Lower lobe of right lung (tissue), 2 donors: ENCODE measurements around the gene TXNRD1. TPM values are rescaled to one million over a fixed set of nuclear protein-coding genes. Genes with fewer than 3 reads are reported as not detected.
"Not testable (repeated sequence)": the region's sequence is repeated elsewhere in the genome, so short reads cannot be mapped to it uniquely, and the experiment has no call there.

Source experiments
- ATAC-seq, 2 donors: fragments of 200-7000 bp; cut with Tn5 transposase; one replicate each; pipeline ENCODE4 v1.9.1; 2020 to 2022; ENCODE audit warnings: mild to moderate bottlenecking in 2 of 2, moderate library complexity in 2 of 2
- DNase-seq: peaks from one replicate; pipeline ENCODE4 v3.0.0-alpha.2; 2020
- H3K27ac ChIP-seq: fragments of 200-600 bp; one replicate; pipeline ENCODE4 v1.8.0; 2022
- H3K27me3 ChIP-seq: fragments of 200-600 bp; one replicate; pipeline ENCODE4 v1.8.0; 2022; ENCODE audit warnings: low read depth
- H3K36me3 ChIP-seq: fragments of 200-600 bp; one replicate; pipeline ENCODE4 v1.8.0; 2022; ENCODE audit warnings: mild to moderate bottlenecking
- H3K4me1 ChIP-seq: fragments of 200-600 bp; one replicate; pipeline ENCODE4 v1.8.0; 2022
- H3K4me3 ChIP-seq: fragments of 200-600 bp; one replicate; pipeline ENCODE4 v1.8.0; 2022; ENCODE audit warnings: mild to moderate bottlenecking
- H3K9me3 ChIP-seq: fragments of 200-600 bp; one replicate; pipeline ENCODE4 v1.8.0; 2022
- intact Hi-C: fragments of 100-400 bp; cut with DNase I; formaldehyde crosslinking; loops from one replicate; pipeline ENCODE4 v1.11.0; 2022
- total RNA-seq: library from RNA; stranded (reverse); fragmentation: NEBNext Ultra II Directional; extraction: Animal tissue kit (Norgen Biotek cat#: 25700); gene quantifications from one replicate; pipeline ENCODE4 v1.2.1, GENCODE V29; 2021
- TF ChIP-seq, protein P1 (sequence below): fragments of 200-600 bp; IDR thresholded peaks from one replicate; pipeline ENCODE4 v1.8.0; 2022; ENCODE audit warnings: antibody characterized with exemption, mild to moderate bottlenecking
- donor health status: DM: no; HTN: yes; CAD: no; lungs with severe emphysema.

Gene TXNRD1
- total RNA-seq, 1 donor from 2014 or later, result 144 TPM

DNA sequence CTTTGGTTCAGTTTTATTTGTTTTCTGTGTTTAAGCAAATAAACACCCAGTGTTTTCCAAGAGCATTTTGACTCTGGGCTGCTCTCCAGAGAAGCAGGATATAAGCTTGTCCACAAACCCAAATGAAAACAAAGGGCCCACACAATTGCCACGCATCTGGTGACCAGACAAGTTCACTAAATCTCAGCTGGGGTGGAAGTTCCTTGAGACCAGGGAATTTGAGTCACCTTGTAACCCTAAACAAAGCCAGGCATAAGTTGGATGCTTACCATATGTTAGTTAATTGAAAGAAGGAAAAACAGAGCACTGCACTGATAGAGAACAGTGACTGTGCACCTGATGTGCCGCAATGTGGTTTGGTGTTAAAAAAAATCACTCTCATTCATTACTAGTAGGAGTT is 1.6 kb upstream of the TXNRD1 start:
- Histone ChIP-seq H3K4me1 (peaks cover 19% of the 10 kb centered on the region), H3K36me3 (no peaks in the 10 kb centered on the region), H3K27me3 (no peaks in the 10 kb centered on the region), H3K9me3 (no peaks in the 10 kb centered on the region), H3K27ac (no peak overlapping the region), H3K4me3 (no peak overlapping the region)
- no peak for DNase-seq
- intact Hi-C loops, result loop anchor here (10.0 kb wide), 1 partner anchor 141 kb away; no protein-coding TSS in a partner anchor
- no peak for ATAC-seq
- TF ChIP-seq, protein P1, sequence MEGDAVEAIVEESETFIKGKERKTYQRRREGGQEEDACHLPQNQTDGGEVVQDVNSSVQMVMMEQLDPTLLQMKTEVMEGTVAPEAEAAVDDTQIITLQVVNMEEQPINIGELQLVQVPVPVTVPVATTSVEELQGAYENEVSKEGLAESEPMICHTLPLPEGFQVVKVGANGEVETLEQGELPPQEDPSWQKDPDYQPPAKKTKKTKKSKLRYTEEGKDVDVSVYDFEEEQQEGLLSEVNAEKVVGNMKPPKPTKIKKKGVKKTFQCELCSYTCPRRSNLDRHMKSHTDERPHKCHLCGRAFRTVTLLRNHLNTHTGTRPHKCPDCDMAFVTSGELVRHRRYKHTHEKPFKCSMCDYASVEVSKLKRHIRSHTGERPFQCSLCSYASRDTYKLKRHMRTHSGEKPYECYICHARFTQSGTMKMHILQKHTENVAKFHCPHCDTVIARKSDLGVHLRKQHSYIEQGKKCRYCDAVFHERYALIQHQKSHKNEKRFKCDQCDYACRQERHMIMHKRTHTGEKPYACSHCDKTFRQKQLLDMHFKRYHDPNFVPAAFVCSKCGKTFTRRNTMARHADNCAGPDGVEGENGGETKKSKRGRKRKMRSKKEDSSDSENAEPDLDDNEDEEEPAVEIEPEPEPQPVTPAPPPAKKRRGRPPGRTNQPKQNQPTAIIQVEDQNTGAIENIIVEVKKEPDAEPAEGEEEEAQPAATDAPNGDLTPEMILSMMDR, result no peak

DNA sequence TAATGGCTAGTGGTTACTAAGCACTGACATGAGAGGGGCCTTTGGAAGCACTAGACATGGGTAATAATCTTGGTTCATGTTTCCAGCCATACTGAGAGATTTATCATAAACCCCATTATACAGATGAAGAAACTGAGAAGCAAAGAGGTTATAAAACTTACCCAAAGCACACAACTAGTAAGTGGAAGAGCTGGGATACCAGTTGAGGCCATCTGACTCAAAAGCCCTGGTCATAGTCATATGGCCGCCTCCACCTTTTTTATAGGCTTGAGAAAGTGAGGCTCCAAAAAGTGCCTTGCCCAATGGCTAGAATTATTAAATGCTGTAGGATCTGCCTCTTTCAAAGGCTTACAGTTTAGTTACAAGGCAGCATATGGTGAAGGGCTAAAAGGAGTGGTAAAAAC is 944 bp downstream of the TXNRD1 start:
- Histone ChIP-seq H3K4me1 (peaks cover 39% of the 10 kb centered on the region), H3K27me3 (no peaks in the 10 kb centered on the region), H3K9me3 (no peaks in the 10 kb centered on the region), H3K36me3 (no peaks in the 10 kb centered on the region), H3K27ac (peak overlapping the region; percentile 78), H3K4me3 (peak overlapping the region; percentile 60)
- ATAC-seq, result no peak
- no peak for DNase-seq
- intact Hi-C loops, result loop anchor here (5.0 to 10.0 kb wide), 2 partner anchors 71 to 138 kb away; no protein-coding TSS in a partner anchor
- TF ChIP-seq, protein P1, result no peak

DNA sequence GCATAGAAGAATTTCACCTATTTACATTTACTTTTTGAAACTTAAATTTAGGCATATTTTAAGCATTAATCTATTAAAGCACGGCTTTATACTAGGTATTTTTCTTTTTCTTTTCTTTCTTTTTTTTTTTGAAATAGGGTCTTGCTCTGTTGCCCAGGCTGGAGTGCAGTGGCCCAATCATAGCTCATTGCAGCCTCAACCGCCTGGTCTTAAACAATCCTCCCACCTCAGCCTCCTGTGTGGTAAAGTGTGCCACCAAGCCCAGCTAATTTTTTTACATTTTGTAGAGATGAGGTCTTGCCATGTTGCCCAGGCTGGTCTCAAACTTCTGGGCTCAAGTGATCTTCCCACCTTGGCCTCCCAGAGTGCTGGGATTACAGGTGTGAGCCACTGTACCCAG is 2.9 kb downstream of the TXNRD1 start:
- Histone ChIP-seq H3K4me1 (peaks cover 39% of the 10 kb centered on the region), H3K27ac (peak overlapping the region; percentile 78)
- not testable (repeated sequence) for H3K9me3 ChIP-seq, DNase-seq, ATAC-seq, H3K36me3 ChIP-seq, H3K27me3 ChIP-seq, H3K4me3 ChIP-seq
- intact Hi-C loops, result loop anchor here (5.0 to 10.0 kb wide), 2 partner anchors 69 to 136 kb away; no protein-coding TSS in a partner anchor

DNA sequence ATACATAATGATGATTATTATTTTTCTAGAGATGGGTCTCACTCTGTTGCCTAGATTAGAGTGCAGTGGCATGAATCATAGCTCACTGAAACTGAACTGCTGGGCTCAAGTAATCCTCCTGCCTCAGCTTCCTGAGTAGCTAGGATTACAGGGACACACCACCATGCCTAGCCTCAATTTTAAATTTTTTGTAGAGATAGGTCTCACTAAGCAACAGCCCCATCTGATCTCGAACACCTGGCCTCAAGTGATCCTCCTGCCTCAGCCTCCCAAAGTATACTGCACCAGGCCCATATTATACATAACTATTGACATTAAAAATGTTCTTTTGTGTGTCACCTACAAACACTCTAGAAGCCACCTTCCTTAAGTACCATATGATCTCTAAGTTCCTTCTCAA is 3.4 kb downstream of the TXNRD1 start:
- intact Hi-C loops, result loop anchor here (5.0 to 10.0 kb wide), 2 partner anchors 68 to 136 kb away; no protein-coding TSS in a partner anchor
- Histone ChIP-seq H3K27ac (peak overlapping the region; percentile 78), H3K4me3 (no peak overlapping the region), H3K9me3 (no peaks in the 10 kb centered on the region), H3K27me3 (no peaks in the 10 kb centered on the region), H3K36me3 (no peaks in the 10 kb centered on the region), H3K4me1 (peaks cover 39% of the 10 kb centered on the region)
- DNase-seq, result no peak
- TF ChIP-seq, protein P1, result no peak
- no peak for ATAC-seq

DNA sequence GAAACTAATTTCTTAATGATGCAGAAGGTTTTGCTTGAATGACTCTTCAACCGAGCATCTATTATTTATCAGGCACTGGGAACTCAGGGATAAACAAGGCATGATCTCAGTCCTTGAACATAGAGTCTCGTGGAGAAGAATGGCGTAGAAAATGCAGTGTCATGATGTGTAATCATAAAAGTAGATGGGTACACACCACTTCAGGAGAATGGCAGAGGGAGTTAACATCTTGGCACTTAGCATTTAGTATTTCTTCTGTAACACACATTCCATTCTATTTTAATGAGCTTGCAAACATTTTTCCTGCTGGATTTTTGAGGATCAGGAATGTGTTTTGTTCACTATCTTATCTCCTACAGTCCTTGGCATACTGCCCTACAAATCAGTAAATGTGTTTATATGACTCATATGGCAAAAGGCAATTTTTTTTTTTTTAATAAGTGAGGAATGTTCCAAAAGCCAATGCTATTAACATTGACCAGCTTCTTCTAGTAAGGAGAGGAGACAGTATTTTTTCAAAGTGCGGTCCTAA is 3.8 kb downstream of the TXNRD1 start:
- H3K27me3 ChIP-seq, result no peaks in the 10 kb centered on the region
- TF ChIP-seq, protein P1, result no peak
- DNase-seq, result no peak
- H3K36me3 ChIP-seq, result no peaks in the 10 kb centered on the region
- H3K4me1 ChIP-seq, result peaks cover 39% of the 10 kb centered on the region
- peak overlapping the region; percentile 78 for H3K27ac ChIP-seq
- no peaks in the 10 kb centered on the region for H3K9me3 ChIP-seq
- intact Hi-C loops, result loop anchor here (5.0 to 10.0 kb wide), 2 partner anchors 68 to 135 kb away; no protein-coding TSS in a partner anchor
- no peak overlapping the region for H3K4me3 ChIP-seq
- peak; percentile 65 to 80 for ATAC-seq

DNA sequence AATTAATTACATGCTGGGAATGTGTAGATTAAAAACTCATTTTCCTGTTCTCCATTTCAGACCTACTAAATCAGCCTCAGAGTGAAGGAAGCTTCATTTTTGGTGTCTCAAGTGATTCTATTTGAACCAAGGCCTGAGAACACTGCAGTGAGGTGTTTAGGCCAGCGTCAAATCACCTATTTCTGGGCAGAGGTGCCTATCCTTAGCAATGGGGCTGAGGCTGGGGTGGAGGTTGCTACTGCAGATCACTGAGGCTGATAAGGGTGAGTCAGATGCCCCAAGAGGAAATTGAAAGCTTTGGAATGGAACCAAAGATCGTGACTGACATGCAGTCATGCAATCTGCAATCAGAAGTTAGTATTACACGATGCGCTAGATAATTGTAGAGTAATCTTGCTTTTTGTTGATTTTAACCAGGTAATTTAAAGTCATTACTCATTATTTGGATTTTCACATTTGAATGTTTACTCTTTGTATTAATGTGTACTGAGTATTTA is 4.4 kb downstream of the TXNRD1 start:
- DNase-seq, result no peak
- TF ChIP-seq, protein P1, result no peak
- ATAC-seq, result peak; percentile 25 to 51
- intact Hi-C loops, result loop anchor here (5.0 to 10.0 kb wide), 2 partner anchors 67 to 135 kb away; no protein-coding TSS in a partner anchor
- Histone ChIP-seq H3K4me3 (no peak overlapping the region), H3K4me1 (peaks cover 39% of the 10 kb centered on the region), H3K36me3 (no peaks in the 10 kb centered on the region), H3K27me3 (no peaks in the 10 kb centered on the region), H3K27ac (peak overlapping the region; percentile 78), H3K9me3 (no peaks in the 10 kb centered on the region)
